Urothelium cell line (cell line): Measurements from ENCODE around the gene MGRN1.

ENCODE experiments used
- DNase-seq: peaks from one replicate; pipeline ENCODE4 v3.0.0; 2011; ENCODE audit warnings: low spot score, mixed read lengths
- FAIRE-seq: peaks from 2 replicates; lab custom pipeline; 2011; peaks lifted over from hg19 to GRCh38; lab: Jason Lieb, UNC

The MGRN1 gene

DNA sequence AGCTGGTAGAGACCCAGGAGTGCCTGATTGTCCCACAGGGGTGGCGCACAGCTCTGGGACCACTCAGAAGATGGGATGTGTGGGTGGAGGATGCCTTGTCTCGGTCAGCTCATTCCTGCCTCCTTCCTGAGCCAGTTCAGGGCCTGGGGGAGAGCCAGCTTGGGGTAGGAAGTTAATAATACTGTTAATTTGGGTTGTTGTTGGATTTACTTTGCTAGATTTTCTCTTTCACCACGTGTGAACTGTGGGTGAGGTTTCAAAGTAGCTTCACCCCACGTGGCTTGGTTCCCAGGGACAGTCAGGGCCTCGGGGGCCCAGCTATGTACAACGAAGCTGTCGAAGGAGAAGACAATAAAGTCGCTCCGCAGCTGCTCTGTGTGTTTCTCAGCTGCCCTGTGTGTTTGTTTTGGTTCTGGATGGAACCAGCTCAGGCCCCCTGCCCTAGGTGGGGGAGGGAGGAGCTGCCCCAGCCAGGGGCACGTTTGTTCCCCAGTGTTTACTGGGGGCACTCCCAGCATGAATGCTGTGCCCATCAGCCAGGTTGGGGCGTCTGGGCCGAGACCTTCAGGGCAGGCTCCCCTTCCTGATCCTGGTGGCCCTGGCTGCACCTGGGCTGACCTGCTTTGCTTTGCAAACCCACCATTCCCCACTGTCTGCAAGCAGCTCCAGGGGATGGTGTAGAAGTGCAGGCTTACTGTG, 71.0 kb downstream of the MGRN1 start:
- DNase-seq (no peak), FAIRE-seq (no peak)

DNA sequence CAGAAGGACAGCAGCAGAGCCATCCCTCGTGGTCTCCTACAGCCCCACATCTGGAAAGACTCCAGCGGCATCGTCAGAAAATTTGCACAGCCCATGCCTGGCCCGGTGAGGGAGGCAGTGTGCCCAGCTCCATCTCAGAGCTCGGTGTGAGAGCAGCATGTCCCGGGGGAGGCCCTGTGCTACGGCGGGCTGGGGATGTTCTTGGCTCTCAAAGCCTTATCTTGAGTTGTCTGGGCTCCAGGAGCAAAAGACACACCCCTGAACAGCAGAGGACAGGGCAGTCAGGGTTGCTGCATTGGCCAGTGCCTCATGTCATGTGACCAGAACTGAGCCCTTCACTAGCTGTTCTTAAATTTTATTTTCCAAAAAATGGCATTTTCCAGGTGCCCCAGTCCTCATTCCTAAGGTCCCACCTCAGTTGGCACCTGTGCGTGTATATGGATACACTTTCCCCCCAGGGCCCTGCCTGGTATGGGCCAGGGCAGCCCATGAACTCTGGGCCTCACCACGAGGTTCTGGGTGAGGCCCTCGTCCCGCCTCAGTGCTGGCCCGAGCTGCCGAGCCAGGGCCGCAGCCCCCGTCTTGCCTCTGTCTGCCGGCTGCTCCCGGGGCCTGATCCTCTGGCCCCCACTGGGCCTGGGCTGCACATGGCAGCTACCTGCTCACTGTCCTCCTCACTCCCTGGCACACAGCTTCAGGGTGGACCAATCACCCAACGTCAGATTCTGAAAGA, 71.7 kb downstream of the MGRN1 start:
- FAIRE-seq = no peak

GRCh38 chr16:4696905-4697847, 72.5 kb downstream of the MGRN1 start:
- FAIRE-seq = no peak
- no peak for DNase-seq

More for the DNA sequence above, 71.7 kb downstream of the MGRN1 start:
- no peak for DNase-seq

GRCh38 chr16:4697848-4698291, 73.2 kb downstream of the MGRN1 start:
- FAIRE-seq (no peak), DNase-seq (no peak)

GRCh38 chr16:4698321-4699045, 73.9 kb downstream of the MGRN1 start:
- DNase-seq = no peak
- FAIRE-seq = no peak

GRCh38 chr16:4699046-4699556, 74.5 kb downstream of the MGRN1 start:
- no peak for FAIRE-seq
- no peak for DNase-seq

GRCh38 chr16:4700380-4700996, 75.9 kb downstream of the MGRN1 start:
- DNase-seq = no peak
- no peak for FAIRE-seq

GRCh38 chr16:4700997-4701743, 76.5 kb downstream of the MGRN1 start:
- FAIRE-seq (no peak), DNase-seq (no peak)

DNA sequence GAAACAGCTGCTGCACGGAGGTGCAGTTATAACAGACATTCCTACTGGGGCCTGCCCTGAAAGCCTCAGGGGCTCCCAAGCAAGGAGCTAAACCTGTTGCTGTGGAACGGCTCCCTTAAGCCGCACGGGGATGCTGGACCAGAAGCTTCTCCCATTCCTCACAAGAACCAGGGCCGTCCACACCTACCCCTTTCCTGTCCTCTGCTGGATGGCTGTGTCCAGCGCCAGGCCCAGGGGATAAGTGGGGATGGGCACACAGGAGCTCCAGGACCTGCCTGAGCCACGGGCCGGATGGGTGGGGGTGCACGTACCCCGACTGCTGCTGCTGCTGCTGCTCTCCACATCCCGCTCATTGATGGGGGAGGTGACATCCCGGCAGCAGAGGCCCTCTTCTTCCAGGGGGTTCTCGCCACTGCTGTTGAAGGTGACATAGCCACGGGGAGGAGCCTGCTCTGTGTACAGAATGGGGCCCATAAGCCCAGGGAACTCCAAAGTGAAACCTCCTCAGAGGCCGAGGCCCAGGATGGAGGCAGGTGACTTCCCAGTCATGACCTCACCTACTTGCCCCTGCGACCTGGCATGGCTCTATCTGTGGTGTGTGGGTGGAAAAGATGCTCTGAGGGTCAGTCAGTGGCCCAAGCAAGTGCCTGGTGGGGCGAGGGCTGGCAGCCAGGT, 77.3 kb downstream of the MGRN1 start:
- no peak for FAIRE-seq
- DNase-seq = no peak

DNA sequence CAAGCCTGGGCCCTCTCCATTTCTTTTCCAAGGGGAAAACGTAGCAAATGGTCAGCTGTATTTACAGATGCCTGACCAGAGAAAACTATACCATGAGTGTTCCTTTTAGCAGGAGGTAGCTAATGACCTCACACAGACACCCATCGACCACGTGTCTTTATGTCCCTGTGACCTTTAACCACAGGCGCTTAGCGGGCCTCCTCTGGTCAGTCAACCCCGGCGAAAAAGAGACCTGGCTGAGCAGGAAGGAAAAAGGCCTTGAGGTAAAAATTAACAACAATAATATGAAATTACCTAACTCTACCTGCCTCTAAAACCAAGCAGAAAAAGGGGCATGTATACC, 77.8 kb downstream of the MGRN1 start:
- FAIRE-seq = no peak
- DNase-seq = no peak

GRCh38 chr16:4703906-4704305, 79.3 kb downstream of the MGRN1 start:
- DNase-seq (no peak), FAIRE-seq (no peak)

- no peak for DNase-seq
- FAIRE-seq = no peak
These were observed 79.9 kb downstream of the MGRN1 start for GRCh38 chr16:4704491-4704890.

DNA sequence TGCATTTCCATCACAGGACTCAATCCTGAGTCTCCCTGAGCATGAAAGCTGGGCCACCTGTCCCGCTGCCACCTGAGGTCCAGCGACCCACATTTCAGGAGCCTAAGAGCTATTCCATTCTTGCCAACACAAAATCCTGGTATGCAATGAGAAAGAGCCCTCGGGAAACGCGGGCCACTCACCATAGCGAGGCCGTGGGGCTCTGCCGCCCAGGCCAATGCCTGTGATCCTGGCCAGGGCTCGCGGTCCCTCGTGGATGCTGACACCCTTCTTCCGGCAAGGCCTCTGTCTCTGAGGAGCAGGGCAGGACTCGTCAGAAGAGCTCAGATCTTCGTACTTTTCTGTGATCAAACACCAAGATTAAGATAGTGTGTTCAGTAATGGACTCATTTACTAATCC, 80.3 kb downstream of the MGRN1 start:
- DNase-seq (no peak), FAIRE-seq (no peak)

- no peak for DNase-seq
These were observed 82.2 kb downstream of the MGRN1 start for GRCh38 chr16:4706871-4707270.

GRCh38 chr16:4709481-4709880, 84.9 kb downstream of the MGRN1 start:
- FAIRE-seq (no peak), DNase-seq (no peak)

More at GRCh38 chr16:4706871-4707270, 82.2 kb downstream of the MGRN1 start:
- no peak for FAIRE-seq

- FAIRE-seq (no peak), DNase-seq (no peak)
These were observed 89.3 kb downstream of the MGRN1 start for GRCh38 chr16:4713663-4714501.

GRCh38 chr16:4714996-4715395, 90.4 kb downstream of the MGRN1 start:
- FAIRE-seq = no peak
- DNase-seq = no peak

GRCh38 chr16:4718466-4718865, 93.8 kb downstream of the MGRN1 start:
- DNase-seq = no peak

More at GRCh38 chr16:4718466-4718865, 93.8 kb downstream of the MGRN1 start:
- no peak for FAIRE-seq
